HUES48 (cell line): Measurements from ENCODE around the gene ATXN7L1.

Experiments used
- H3K27ac ChIP-seq: one replicate; pipeline ENCODE4 v1.7.0; 2013; ENCODE audit warnings: low read depth, low read length, inconsistent platforms
- H3K27me3 ChIP-seq: 2 replicates; pipeline ENCODE4 v1.6.1; 2013; ENCODE audit warnings: mild to moderate bottlenecking, low read length; ENCODE audit not compliant: control insufficient read depth, insufficient read depth
- H3K36me3 ChIP-seq: 2 replicates; pipeline ENCODE4 v1.6.1; 2013; ENCODE audit warnings: low read length; ENCODE audit not compliant: control insufficient read depth, insufficient read depth
- H3K4me1 ChIP-seq: 2 replicates; pipeline ENCODE4 v1.6.1; 2013; ENCODE audit warnings: mild to moderate bottlenecking, low read length; ENCODE audit not compliant: control insufficient read depth, insufficient read depth
- H3K4me3 ChIP-seq: 2 replicates; pipeline ENCODE4 v1.5.1; 2013; ENCODE audit warnings: mild to moderate bottlenecking, low read depth, low read length
- H3K9ac ChIP-seq: 2 replicates; pipeline ENCODE4 v1.6.1; 2013; ENCODE audit warnings: mild to moderate bottlenecking, low read depth, low read length, moderate library complexity
- H3K9me3 ChIP-seq: 2 replicates; pipeline ENCODE4 v1.6.1; 2013; ENCODE audit warnings: low read length; ENCODE audit not compliant: control insufficient read depth, insufficient read depth

The ATXN7L1 gene

DNA sequence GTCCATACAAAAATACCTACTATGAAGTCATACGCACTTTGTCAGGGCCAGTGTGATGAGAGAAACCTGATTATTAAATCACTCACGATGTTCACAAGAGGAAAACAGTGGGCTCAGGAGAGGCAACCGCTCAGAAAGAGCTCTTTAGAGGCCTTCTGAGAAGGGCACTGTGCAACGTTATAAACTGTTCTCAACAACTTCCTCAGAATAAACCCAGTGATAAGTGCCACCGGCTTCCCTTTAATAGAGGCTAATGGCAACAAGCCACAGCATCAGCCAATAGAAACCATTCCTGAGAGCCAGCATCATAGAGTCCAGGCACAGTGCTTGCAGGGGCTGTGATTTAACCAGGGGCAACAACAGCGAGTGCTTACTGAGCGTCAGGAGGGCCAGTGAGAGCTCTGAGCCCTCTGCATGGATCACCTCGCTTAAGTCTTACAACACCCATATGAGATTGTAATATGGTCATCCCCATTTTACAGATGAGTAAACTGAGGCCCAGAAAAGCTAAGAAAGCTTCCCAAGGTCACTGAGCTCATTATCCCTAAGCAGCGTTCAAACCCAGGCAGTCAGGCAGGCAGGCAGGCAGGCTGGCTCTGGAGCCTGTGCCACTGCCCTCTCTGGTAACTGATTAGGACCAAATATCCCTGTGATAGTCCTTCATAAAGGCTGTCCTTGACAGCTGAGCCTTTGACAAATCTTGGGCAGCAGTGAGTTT lies 30.9 kb upstream of the ATXN7L1 start:
- H3K27me3 ChIP-seq: no peaks in the 10 kb centered on the region
- no peak overlapping the region for H3K9ac ChIP-seq
- H3K9me3 ChIP-seq: peaks cover 4% of the 10 kb centered on the region
- peaks cover 22% of the 10 kb centered on the region for H3K4me1 ChIP-seq
- no peak overlapping the region for H3K27ac ChIP-seq
- 0 out of 2 replicates have a peak, but pooled peaks cover 6% of the 10 kb centered on the region for H3K36me3 ChIP-seq
- no peak overlapping the region for H3K4me3 ChIP-seq

DNA sequence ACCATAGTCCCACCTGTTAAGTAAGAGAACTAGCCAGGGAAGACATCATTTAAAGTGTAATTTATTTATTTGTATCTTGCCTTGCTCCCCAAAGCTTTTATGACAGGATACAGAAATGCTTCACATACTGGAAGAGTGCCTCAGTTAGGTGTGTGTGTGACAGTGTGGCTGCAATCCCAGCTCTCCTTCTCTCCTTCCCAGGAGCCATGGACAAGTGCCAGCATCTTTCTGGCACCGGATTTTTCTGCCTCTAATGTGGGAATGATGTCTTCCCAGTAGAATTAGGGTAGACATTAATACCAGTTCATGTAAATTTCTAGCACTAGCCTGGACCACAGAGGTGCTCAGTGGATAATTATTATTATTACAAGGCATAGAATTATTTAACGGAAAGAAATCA lies 30.3 kb upstream of the ATXN7L1 start:
- Histone ChIP-seq H3K9ac (no peak overlapping the region), H3K9me3 (peaks cover 4% of the 10 kb centered on the region), H3K27me3 (no peaks in the 10 kb centered on the region), H3K36me3 (0 out of 2 replicates have a peak, but pooled peaks cover 6% of the 10 kb centered on the region), H3K4me1 (peaks cover 22% of the 10 kb centered on the region), H3K27ac (no peak overlapping the region), H3K4me3 (no peak overlapping the region)

DNA sequence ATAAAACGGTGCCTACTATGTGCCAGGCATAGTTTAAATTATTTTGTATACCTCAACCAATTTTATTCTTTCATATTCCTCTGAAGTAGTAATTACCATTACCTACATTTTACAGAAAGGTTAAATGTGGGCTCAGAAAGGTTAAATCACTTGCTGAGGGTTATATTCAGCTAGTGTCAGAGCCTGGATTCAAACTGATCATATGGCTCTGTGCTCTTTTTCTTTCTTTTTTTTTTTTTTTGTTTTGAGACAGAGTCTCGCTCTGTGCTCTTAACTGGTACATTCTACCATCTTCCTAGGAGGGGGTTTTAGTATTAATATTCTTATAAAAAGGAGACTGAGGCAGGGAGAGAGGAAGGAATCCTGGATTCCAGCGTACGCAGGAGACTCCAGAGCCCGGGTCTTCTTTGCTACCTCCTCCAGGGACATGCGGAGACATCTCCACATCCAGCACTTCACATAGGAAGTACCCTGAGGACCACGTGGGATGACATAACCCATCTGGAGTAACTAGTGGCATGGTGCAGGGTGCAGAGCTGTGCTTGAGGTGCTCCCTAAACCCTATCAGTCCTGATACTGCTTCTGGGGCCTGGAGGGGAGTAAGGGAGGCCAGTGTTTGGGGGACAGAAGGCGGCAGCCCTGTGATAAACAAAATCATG lies 29.6 kb upstream of the ATXN7L1 start:
- peaks cover 22% of the 10 kb centered on the region for H3K4me1 ChIP-seq
- no peak overlapping the region for H3K27ac ChIP-seq
- peak overlapping the region; percentile 9; the same call in 1 of the 2 replicates for H3K4me3 ChIP-seq
- H3K36me3 ChIP-seq: 0 out of 2 replicates have a peak, but pooled peaks cover 3% of the 10 kb centered on the region
- peaks cover 4% of the 10 kb centered on the region for H3K9me3 ChIP-seq
- no peak overlapping the region for H3K9ac ChIP-seq
- no peaks in the 10 kb centered on the region for H3K27me3 ChIP-seq

DNA sequence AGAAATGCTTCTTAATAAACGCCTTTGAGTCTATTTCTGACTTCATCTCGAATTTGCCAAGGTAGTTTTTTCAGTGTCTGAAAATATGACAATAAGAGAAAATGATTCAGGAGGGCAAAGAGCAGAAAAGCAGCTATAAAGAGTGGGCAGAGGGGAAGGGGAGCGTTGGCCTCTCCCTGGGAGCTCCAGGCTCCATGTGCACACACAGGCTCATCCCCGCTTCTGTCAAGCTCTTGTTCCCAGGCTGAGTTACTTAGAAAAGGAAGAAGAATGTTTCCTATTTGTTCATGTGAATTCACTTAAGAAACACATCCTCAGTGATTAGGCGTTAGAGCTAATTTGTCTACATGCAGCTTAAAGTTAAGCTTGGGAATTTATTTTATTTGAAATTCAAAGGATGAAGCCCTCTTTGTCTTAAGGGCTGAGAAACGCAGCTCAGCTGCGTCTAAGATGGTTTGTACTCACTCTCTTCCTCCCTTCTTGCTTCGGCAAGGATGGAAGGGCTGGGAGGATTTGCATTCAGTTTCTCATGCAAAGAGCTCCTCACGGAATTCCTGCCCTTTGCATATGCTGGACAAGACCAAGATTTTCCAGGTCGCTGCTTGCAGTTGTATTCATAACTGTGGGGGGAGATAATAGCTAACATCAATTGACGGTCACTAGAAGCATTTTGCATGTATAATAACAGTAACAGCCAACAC lies 29.0 kb upstream of the ATXN7L1 start:
- H3K4me3 ChIP-seq: peak overlapping the region; percentile 9; the same call in 1 of the 2 replicates
- H3K9me3 ChIP-seq: no peaks in the 10 kb centered on the region
- H3K9ac ChIP-seq: no peak overlapping the region
- H3K27me3 ChIP-seq: no peaks in the 10 kb centered on the region
- H3K36me3 ChIP-seq: no peaks in the 10 kb centered on the region
- peak overlapping the region; percentile 54 for H3K27ac ChIP-seq
- H3K4me1 ChIP-seq: peaks cover 22% of the 10 kb centered on the region

DNA sequence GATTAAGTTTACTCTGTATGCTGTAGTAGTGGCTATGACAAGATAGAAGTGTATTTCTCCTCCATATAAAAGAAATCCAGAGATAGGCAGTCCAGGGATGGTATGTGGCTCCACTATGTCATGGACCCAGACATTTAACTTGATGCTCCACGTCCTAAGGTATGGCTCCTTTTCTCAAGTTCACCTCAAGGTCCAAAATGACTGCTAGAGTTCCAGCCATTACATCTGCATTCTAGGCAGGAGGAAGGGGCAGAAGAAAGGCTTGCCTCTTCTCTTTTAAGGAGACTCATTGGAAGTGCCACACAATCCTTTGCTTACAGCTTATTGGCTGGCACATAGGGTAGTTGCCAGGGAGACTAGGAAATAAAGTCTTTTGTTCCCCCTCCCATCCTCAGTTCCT lies 27.7 kb upstream of the ATXN7L1 start:
- H3K27me3 ChIP-seq: no peaks in the 10 kb centered on the region
- H3K4me3 ChIP-seq: no peak overlapping the region
- H3K9me3 ChIP-seq: no peaks in the 10 kb centered on the region
- peaks cover 22% of the 10 kb centered on the region for H3K4me1 ChIP-seq
- H3K9ac ChIP-seq: no peak overlapping the region
- no peaks in the 10 kb centered on the region for H3K36me3 ChIP-seq
- H3K27ac ChIP-seq: no peak overlapping the region

DNA sequence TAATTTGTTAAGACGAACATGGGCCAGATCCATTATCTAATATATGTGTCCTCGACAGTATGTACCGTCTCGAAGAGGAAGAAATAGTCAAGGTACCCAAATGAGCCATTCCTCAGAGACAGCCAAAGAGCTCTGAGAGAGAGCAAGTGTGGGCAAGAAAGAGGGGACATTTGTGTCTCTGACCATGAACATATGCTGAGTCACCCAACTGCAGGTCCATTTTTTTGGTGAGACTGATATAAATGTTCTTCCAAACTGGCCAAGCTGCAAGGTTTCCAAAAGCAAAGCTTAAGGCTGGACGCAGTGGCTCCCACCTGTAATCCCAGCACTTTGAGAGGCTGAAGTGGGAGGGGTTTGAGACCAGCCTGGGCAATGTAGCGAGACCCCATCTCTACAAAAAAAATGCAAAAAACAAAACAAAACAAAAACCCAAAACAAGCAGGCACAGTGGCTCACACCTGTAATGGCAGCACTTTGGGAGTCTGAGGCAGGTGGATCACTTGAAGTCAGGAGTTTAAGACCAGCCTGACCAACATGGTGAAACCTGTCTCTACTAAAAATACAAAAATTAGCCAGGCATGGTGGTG lies 26.0 kb upstream of the ATXN7L1 start:
- H3K27me3 ChIP-seq: no peaks in the 10 kb centered on the region
- peaks cover 22% of the 10 kb centered on the region for H3K4me1 ChIP-seq
- no peak overlapping the region for H3K27ac ChIP-seq
- no peaks in the 10 kb centered on the region for H3K9me3 ChIP-seq
- H3K36me3 ChIP-seq: no peaks in the 10 kb centered on the region
- no peak overlapping the region for H3K9ac ChIP-seq
- no peak overlapping the region for H3K4me3 ChIP-seq

DNA sequence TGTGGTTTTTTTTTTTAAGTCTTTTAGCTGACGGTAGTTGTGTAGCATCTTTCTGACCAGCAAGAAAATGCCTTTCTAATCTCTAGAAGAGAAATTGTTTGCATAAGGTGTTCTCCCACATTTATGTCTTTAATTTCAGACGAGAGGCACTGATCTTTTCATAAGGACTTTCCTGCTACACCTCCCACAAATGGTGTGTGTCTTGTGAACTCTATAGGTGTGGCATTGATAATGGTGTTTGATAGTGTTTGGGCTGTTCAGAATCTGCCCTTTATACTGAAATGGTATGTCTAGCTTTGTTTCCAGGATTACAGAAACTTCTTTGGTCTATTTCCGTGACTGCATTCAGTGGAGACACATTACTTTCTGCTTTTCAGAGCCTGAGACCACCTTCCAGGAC lies 21.6 kb upstream of the ATXN7L1 start:
- Histone ChIP-seq H3K9ac (no peak overlapping the region), H3K4me1 (no peaks in the 10 kb centered on the region), H3K27ac (no peak overlapping the region), H3K27me3 (no peaks in the 10 kb centered on the region), H3K9me3 (no peaks in the 10 kb centered on the region), H3K36me3 (0 out of 2 replicates have a peak, but pooled peaks cover 2% of the 10 kb centered on the region), H3K4me3 (no peak overlapping the region)

DNA sequence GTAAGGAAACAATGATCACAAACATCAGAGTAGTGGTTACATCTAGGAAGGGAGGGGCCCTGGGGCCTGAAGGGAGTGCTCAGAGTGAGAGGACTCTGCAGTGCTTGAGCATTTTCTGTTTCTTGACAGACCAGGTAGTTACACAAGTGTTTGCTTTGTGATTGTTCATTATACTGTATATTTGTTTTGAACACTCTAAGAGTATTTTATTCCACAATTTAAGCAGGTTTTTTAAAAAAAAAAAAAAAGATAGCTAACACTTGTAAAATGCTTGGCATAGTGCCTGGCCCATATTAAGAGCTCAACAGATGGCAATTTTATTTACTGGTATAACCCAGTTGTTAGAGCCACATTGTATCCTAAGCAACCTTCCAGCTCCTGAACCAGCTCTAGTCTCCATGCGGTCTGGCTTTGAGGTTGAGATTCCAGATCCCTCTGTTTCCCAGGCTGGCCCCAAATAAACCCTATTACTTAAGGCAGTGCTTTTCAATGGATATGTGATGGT lies 20.1 kb upstream of the ATXN7L1 start:
- H3K27ac ChIP-seq: no peak overlapping the region

DNA sequence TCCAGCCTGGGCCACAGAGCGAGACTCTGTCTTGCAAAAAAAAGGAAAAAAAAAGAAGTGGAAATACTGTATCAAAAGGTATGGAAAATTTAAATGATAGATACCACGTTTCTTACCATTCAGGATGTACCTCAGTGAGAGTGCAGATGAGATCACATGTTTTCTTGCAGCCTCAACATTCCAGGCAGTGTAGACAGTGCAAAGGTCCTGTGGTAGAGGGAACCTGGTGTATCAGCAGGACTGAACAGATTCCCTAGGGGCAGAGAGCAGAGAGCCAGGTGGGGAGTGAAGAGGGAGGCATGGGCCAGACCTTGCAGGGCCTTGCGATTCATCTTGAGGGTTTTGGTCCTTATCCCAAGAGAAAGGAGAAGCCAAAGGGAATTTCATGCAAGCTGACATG lies 17.7 kb upstream of the ATXN7L1 start:
- Histone ChIP-seq H3K4me3 (no peak overlapping the region), H3K9ac (no peak overlapping the region), H3K4me1 (no peaks in the 10 kb centered on the region), H3K36me3 (0 out of 2 replicates have a peak, but pooled peaks cover 2% of the 10 kb centered on the region), H3K27me3 (no peaks in the 10 kb centered on the region), H3K27ac (no peak overlapping the region), H3K9me3 (no peaks in the 10 kb centered on the region)

More for the DNA sequence above, 20.1 kb upstream of the ATXN7L1 start:
- Histone ChIP-seq H3K4me3 (no peak overlapping the region), H3K4me1 (no peaks in the 10 kb centered on the region), H3K27me3 (no peaks in the 10 kb centered on the region), H3K9me3 (no peaks in the 10 kb centered on the region), H3K9ac (no peak overlapping the region), H3K36me3 (0 out of 2 replicates have a peak, but pooled peaks cover 2% of the 10 kb centered on the region)

DNA sequence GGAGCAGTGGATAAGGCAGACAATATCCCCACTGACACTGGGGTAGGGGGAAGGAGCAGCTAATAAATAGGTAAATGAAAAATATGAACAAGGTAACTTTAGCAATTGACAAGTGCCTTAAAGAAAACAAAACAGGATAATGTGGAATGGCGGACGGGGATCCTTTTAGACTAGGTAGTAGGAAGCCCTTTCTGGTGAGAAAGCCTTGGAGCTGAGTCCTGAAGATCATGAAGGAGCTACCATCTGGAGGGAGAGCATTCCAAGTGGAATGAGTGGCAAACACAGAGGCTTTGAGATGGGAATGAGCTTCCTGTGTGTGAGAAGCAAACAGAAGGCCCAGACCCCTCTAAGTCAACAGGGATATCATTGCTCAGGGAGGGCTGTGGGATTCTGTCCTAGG lies 16.0 kb upstream of the ATXN7L1 start:
- Histone ChIP-seq H3K9me3 (no peaks in the 10 kb centered on the region), H3K4me1 (no peaks in the 10 kb centered on the region), H3K27ac (no peak overlapping the region), H3K36me3 (0 out of 2 replicates have a peak, but pooled peaks cover 2% of the 10 kb centered on the region), H3K27me3 (no peaks in the 10 kb centered on the region), H3K9ac (no peak overlapping the region), H3K4me3 (no peak overlapping the region)
